ENCODE data around the gene KTI12. TPM values are rescaled to one million over a fixed set of nuclear protein-coding genes. Genes with fewer than 3 reads are reported as not detected.

KTI12 gene
- total RNA-seq, 1 donor = 13.0 TPM

GRCh38 chr1:52059888-52060287 lies 26.3 kb upstream of the KTI12 start:
- TF ChIP-seq CTCF (IDR thresholded peaks at IDR 0.05; ENCODE audit: insufficient read depth, low read depth, low read length) = no peak
- no peak for DNase-seq (ENCODE audit: low read depth)
- H3K4me3 ChIP-seq (ENCODE audit: low read depth, low read length) = no peak overlapping the region

- TF ChIP-seq CTCF (IDR thresholded peaks at IDR 0.05; ENCODE audit: insufficient read depth, low read depth, low read length) = no peak
- peak; percentile 80 for DNase-seq (ENCODE audit: low read depth)
- H3K4me3 ChIP-seq (ENCODE audit: low read depth, low read length) = no peak overlapping the region
Measured at GRCh38 chr1:52059321-52059720, 25.7 kb upstream of the KTI12 start.

GRCh38 chr1:52057876-52058415 lies 24.3 kb upstream of the KTI12 start:
- DNase-seq (ENCODE audit: low read depth) = no peak
- TF ChIP-seq CTCF (IDR thresholded peaks at IDR 0.05; ENCODE audit: insufficient read depth, low read depth, low read length) = no peak
- H3K4me3 ChIP-seq (ENCODE audit: low read depth, low read length) = peak overlapping the region; percentile 92

- peak overlapping the region; percentile 92 for H3K4me3 ChIP-seq (ENCODE audit: low read depth, low read length)
- peak; percentile 36 for DNase-seq (ENCODE audit: low read depth)
- TF ChIP-seq CTCF (IDR thresholded peaks at IDR 0.05; ENCODE audit: insufficient read depth, low read depth, low read length) = no peak
Measured at GRCh38 chr1:52057255-52057654, 23.6 kb upstream of the KTI12 start.

GRCh38 chr1:52056937-52057231 lies 23.3 kb upstream of the KTI12 start:
- TF ChIP-seq CTCF (IDR thresholded peaks at IDR 0.05; ENCODE audit: insufficient read depth, low read depth, low read length) = no peak
- no peak for DNase-seq (ENCODE audit: low read depth)
- peak overlapping the region; percentile 92 for H3K4me3 ChIP-seq (ENCODE audit: low read depth, low read length)

GRCh38 chr1:52056163-52056936 lies 22.7 kb upstream of the KTI12 start, which contains the start of gene BTF3L4:
Gene BTF3L4 (plus strand): TSS chr1:52056295. CDS start chr1:52059848, 3,553 bp downstream.
- TF ChIP-seq CTCF (IDR thresholded peaks at IDR 0.05; ENCODE audit: insufficient read depth, low read depth, low read length) = no peak
- H3K4me3 ChIP-seq (ENCODE audit: low read depth, low read length) = peak within 1 kb of the TSS; percentile 92
- peak; percentile 91 for DNase-seq (ENCODE audit: low read depth)

GRCh38 chr1:52055866-52056162 lies 22.2 kb upstream of the KTI12 start:
- no peak for DNase-seq (ENCODE audit: low read depth)
- peak overlapping the region; percentile 92 for H3K4me3 ChIP-seq (ENCODE audit: low read depth, low read length)
- no peak for TF ChIP-seq CTCF (IDR thresholded peaks at IDR 0.05; ENCODE audit: insufficient read depth, low read depth, low read length)
